Dedifferentiated amniotic fluid mesenchymal stem cell (primary cell): ENCODE data around the gene U2AF2.
A peak's percentile ranks its signal among the peaks of the same experiment; 100 is the strongest.

Experiments used
- DNase-seq: peaks from one replicate; pipeline ENCODE4 v3.0.0-alpha.2; 2016; ENCODE audit errors: extremely low spot score

U2AF2 gene

GRCh38 chr19:55643003-55643886 lies 11.6 kb upstream of the U2AF2 start, which contains the start of gene ZNF581:
ZNF581 (plus strand) TSS chr19:55643649; CDS start chr19:55644572, 923 bp downstream.
- peak; percentile 66 for DNase-seq

GRCh38 chr19:55643887-55644176 lies 11.0 kb upstream of the U2AF2 start:
- no peak for DNase-seq

- DNase-seq: no peak
These were observed 10.5 kb upstream of the U2AF2 start for GRCh38 chr19:55644191-55644833.

GRCh38 chr19:55644842-55645511 lies 9.9 kb upstream of the U2AF2 start:
- DNase-seq: no peak

DNA sequence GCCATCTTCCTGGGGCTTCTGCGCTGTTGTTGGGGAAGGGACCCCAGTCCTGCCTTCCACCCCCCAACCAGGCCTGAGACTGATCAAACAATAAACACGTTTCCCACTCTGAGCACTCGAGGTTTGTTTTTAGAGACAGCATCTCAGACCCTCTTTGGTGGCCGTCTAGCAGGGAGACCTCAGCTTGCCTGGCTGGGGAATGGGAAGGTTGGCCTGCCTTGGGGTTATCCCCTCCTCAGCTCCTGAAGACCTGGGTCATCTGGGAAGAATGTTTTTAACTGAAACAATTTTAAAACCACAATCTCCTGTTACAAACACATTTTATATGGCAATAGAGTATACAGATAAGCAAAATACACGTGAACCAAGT lies 9.3 kb upstream of the U2AF2 start:
- DNase-seq: no peak

DNA sequence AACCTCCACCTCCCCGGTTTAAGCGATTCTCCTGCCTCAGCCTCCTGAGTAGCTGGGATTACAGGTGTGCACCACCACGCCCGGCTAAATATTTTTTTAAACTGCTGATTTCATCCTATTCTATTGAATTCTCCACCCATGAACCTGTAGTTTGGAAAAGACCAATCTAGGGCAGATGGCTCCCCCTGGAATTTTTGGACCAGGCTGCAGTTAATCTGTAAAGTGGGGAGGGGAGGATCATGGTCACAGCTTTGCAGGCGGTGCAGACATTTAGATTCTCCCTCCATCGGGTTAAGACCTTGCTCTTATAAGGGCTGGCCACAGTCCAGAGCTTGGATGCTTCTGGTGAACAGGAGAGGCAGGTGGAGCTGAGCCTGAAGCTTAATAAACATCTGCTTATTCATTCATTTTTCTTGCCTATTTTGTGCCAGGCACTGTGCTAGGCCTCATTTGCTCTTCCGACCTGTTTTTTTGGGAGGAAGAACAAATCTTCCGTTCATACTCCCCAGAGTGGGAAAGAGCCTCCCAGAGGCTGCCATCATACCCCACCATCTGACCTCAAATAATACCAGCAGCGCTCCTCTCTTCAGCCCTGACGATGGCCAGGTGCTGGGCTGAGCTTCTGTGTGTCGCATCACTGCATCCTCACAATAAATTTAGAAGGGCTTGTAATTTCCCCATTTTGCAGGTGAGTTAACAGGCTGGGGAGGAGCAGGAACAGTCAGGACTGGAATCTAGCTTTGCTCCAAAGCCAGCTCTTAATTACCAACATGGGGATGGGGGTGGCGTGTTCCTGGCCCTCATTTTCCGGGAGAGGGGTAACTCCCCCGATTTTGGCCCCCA lies 7.7 kb upstream of the U2AF2 start:
- no peak for DNase-seq

- DNase-seq: peak; percentile 44
These were observed 6.9 kb upstream of the U2AF2 start, which contains the start of gene CCDC106 for GRCh38 chr19:55647732-55648584. CCDC106 (plus strand) TSS chr19:55648212; CDS start chr19:55649047, 835 bp downstream.

- no peak for DNase-seq
These were observed 6.1 kb upstream of the U2AF2 start for GRCh38 chr19:55648585-55649267.

GRCh38 chr19:55649268-55650125 lies 5.3 kb upstream of the U2AF2 start:
- DNase-seq: no peak

DNA sequence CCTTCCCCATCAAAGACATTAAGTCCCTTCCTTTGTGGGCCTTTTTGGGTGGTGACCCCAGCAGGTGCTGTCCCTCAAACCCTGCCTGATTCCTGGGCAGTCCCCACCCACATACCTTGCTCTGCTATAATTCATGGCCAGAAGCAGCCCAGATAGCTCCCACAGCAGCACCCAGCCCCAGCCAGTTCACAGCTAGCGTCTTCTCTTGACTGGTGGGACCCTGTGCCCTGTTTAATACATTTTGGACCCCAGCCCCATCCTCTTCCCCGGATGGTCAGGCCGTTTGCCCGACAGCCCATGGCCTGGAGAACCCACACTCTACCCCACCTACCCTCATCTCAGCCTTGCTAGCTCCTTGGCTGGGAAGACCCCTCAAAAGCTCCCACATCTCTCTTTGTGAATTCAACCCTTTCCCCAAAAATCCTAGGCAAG lies 4.7 kb upstream of the U2AF2 start:
- no peak for DNase-seq

- DNase-seq: no peak
These were observed 4.1 kb upstream of the U2AF2 start for GRCh38 chr19:55650602-55651230.

GRCh38 chr19:55651236-55651635 lies 3.6 kb upstream of the U2AF2 start:
- DNase-seq: no peak

DNA sequence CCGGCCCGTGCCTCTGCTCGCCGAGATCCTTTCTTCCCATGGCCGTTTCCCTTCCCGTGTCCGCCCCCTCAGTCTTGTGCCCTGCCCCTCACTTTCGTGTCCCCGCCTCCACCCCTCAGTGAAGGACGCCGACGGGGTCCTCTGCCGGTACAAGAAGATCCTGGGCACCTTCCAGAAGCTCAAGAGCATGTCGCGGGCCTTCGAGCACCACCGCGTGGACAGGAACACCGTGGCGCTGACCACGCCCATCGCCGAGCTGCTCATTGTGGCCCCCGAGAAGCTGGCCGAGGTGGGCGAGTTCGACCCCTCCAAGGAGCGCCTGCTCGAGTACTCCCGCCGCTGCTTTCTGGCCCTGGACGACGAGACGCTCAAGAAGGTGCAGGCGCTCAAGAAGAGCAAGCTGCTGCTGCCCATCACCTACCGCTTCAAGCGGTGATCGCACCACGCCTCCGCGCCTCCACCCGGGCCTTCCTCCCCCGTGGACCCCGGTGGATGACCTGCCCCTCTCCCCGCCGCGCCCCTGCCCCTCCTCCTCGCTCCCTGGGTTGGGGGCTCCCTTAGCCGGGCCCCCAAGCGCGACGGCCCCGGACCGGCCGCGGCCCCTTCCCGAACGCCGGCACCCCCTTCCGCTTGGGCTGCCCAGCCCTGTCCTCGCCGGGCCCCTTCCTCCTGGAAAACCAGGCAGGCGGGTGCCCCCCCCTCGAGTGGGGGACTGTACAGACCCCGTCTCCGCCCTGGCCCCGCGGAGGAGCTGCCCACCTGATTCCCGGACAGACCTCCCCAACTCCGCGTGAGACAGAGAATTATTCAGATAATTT lies 2.3 kb upstream of the U2AF2 start:
- no peak for DNase-seq

GRCh38 chr19:55653651-55654322 lies 1.0 kb upstream of the U2AF2 start:
- peak; percentile 97 for DNase-seq

DNA sequence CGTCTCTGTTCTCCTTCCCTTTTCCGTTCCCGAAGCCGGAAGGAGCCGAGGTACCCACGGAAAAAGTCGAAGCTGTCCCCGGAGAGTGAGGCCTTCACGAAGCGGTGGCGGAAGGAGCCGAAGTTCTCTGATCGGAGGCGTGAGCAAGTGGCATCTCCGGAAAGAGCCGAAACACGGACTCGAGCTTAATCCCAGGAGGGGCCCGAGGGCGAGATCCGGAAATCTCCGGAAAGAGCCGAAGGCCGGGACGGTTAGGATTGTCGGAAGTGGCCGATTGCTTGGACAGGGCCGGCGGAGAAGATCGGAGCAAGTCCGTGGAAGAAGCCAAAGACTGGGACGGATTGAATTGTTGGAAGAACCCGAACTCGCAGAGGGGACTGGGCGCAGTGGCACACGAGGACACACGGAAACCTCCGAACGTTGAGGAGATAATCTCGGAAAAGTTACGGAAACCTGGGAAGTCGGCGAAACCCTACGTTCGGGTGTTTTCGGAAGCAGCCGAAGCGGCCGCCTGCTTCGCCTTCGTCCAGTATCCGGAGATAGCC lies 440 bp upstream of the U2AF2 start:
- peak; percentile 100 for DNase-seq

DNA sequence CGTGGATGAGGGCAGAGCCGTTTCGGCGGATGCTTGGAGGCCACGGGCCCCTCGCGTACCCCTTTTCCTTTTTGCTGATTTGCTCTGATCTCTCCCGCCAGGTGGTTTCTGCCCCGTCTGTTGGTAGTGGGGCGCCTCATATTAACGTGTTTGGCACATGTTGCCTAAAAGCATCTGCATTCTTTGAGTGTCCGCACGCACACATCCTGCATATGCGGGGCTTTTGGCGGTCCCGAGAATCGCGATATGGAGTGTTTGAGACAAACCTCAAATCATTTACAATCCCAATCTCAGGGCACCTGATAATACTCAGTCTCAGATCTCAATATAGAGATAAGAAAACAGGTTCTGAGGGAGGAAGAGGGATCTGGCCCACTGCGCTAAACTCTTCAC lies 809 bp downstream of the U2AF2 start:
- no peak for DNase-seq

DNA sequence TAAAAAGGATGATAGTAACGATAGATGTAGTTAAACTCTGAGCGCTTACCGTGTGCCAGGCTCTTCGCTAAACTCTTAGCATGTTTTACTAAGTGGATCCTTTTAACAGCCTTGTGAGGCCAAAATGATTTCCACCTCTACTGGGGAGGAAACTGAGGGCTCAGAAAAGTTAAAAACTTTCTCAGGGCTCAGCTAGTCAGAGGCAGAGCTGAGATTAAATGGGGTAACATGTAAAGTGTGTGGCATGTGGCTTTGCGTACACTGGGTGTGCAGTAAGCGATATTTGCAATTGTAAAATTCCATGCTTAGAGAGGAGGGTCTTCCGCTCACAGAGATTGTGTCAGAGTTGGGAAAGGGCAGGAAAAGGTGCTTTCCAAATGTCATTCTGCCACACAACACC lies 1.7 kb downstream of the U2AF2 start:
- DNase-seq: no peak
